ENCODE results near the gene RAI14.

The RAI14 gene

GRCh38 chr5:34680896-34681295 is 24.8 kb downstream of the RAI14 start:
- no peak for DNase-seq

GRCh38 chr5:34682926-34683623 is 26.9 kb downstream of the RAI14 start:
- DNase-seq = no peak

- DNase-seq = peak; percentile 79
These were observed 28.3 kb downstream of the RAI14 start for GRCh38 chr5:34684281-34684979.

- DNase-seq = no peak
These were observed 28.8 kb downstream of the RAI14 start for GRCh38 chr5:34684980-34685352.

- no peak for DNase-seq
These were observed 29.5 kb downstream of the RAI14 start for GRCh38 chr5:34685485-34686165.

- no peak for DNase-seq
These were observed 30.7 kb downstream of the RAI14 start for GRCh38 chr5:34686762-34687268.

- no peak for DNase-seq
These were observed 31.3 kb downstream of the RAI14 start for GRCh38 chr5:34687269-34688011.

GRCh38 chr5:34688015-34688810 is 32.1 kb downstream of the RAI14 start:
- DNase-seq = no peak

GRCh38 chr5:34690301-34690700 is 34.2 kb downstream of the RAI14 start:
- DNase-seq = no peak

GRCh38 chr5:34690898-34691297 is 34.8 kb downstream of the RAI14 start:
- no peak for DNase-seq

GRCh38 chr5:34691326-34691725 is 35.2 kb downstream of the RAI14 start:
- no peak for DNase-seq

- DNase-seq = no peak
These were observed 36.7 kb downstream of the RAI14 start for GRCh38 chr5:34692786-34693185.

GRCh38 chr5:34694012-34694411 is 37.9 kb downstream of the RAI14 start:
- no peak for DNase-seq

- DNase-seq = no peak
These were observed 38.6 kb downstream of the RAI14 start for GRCh38 chr5:34694685-34695084.

- DNase-seq = no peak
These were observed 39.3 kb downstream of the RAI14 start for GRCh38 chr5:34695275-34696027.

- no peak for DNase-seq
These were observed 41.4 kb downstream of the RAI14 start for GRCh38 chr5:34697308-34698108.

- no peak for DNase-seq
These were observed 41.9 kb downstream of the RAI14 start for GRCh38 chr5:34698109-34698419.

GRCh38 chr5:34698754-34699153 is 42.6 kb downstream of the RAI14 start:
- no peak for DNase-seq

GRCh38 chr5:34699155-34700077 is 43.3 kb downstream of the RAI14 start:
- no peak for DNase-seq

- no peak for DNase-seq
These were observed 43.9 kb downstream of the RAI14 start for GRCh38 chr5:34700078-34700452.
